OCI-M2 (cell line): ENCODE results near the gene SYT8.

Source experiments
- DNase-seq: peaks from one replicate; lab custom pipeline; 2025; ENCODE audit not compliant: unreplicated experiment; lab: John Stamatoyannopoulos, UW

SYT8 gene

DNA sequence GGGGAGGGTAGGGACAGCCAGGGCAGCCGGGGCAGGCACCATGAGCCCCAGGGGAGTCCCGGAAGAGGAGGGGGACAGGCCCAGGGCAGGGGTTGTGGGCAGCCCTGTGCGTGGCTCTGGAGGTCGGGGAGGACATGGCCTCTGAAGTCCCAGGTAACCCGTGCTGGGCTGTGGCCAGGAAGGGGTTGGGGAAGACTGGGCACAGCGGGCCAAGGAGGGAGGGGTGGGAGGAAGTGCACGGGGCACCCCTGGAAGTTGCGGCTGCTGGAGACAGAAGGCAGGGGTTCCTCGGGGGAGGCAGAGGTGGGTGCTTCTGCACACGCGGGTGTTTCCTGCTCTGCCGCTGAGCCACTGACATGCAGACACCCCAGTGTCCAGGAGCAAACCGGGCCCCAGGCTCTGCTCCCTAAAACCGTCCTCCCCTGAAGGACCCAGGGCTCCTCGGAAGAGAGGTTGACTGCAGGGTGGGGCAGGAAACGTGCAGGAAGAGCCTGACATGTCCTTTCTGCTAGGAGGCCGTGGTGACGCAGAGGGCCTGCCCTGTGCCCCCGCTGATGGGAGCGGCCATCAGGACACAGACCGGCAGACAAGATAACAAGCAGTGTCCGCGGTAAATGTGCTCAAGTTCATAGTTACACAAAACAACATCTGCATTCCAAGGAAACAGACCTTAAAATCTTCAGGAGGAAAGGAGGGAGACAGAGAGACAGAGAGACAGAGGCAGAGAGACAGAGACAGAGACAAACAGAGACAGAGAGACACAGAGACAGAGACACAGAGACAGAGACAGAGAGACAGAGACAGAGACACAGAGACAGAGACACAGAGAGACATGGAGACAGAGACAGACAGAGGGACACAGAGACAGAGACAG, 9.7 kb downstream of the SYT8 start:
- DNase-seq: no peak

DNA sequence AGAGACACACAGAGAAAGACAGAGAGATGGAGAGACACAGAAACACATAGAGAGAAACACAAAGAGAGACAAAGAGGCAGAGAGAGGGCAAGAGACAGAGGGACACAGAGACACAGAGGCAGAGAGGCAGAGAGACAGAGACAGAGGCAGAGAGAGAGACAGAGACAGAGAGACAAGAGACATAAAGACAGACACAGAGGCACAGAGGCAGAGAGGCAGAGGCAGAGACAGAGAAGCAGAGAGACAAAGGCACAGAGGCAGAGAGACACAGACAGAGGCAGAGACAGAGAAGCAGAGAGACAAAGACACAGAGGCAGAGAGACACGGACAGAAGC, 10.3 kb downstream of the SYT8 start:
- no peak for DNase-seq

DNA sequence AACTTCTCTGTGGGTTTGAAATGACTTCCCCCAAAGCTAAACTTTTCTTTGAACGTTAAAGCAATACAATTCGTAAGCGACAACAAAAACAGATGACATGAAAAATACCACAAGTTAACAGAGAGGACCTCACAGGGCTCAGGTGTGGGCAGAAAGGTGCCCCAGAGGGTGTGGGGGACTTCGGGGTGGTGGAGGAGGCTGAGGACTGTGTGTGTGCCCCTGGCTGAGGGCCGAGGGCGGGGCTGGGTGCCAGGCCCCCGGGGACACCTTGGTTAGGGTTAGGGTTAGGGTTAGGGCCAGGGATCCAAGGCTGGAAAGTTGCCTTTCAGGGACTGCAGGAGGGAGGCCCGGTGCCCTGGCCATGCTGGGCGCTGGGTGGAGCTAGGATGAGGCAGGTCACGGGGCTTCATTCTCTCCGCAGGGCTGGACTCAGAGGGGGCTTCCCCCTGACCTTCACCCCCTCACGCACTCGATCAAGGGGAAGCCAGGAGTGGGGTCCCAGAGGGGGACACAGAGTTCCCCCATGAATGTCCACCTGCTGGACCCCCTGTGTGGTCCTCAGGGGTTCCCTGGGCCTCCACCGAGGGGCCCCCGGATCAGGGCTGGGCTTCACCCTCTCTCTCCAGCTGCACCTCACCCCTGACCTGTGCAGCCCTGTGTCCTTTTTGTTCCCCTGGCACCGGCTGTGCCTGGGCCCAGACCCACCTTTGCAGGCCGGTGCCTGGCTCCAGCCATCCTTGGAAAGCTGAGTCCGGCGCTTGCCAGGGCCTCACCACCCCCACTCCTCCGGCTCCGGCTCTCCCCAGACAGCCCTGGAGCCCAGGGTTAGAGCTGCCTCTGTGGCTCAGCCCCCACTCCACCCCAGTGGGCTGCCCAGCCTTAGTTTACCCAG, 11.0 kb downstream of the SYT8 start:
- no peak for DNase-seq

DNA sequence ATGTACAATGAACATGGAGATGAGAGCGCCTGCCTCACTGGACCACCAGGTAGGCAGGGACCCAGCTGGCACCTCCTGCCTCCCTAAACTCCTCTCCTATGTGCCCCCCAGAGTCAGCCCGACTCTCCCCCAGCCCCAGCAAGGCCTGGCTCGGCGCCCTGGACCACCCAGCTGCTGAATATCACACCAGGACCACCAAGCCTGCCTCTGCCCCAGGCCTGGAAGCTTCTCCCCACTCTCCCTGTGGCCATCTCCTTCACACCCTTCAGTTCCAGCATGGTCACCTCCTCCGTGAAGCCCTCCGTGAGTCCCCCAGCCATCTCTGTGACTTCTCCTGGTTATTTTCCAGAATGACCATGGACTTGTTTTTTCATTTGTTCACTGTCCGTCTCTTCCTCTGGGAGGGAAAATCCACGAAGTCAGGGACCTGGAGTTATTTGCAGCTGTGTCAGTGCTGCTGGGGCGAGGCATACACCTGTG, 11.7 kb downstream of the SYT8 start:
- DNase-seq: no peak

DNA sequence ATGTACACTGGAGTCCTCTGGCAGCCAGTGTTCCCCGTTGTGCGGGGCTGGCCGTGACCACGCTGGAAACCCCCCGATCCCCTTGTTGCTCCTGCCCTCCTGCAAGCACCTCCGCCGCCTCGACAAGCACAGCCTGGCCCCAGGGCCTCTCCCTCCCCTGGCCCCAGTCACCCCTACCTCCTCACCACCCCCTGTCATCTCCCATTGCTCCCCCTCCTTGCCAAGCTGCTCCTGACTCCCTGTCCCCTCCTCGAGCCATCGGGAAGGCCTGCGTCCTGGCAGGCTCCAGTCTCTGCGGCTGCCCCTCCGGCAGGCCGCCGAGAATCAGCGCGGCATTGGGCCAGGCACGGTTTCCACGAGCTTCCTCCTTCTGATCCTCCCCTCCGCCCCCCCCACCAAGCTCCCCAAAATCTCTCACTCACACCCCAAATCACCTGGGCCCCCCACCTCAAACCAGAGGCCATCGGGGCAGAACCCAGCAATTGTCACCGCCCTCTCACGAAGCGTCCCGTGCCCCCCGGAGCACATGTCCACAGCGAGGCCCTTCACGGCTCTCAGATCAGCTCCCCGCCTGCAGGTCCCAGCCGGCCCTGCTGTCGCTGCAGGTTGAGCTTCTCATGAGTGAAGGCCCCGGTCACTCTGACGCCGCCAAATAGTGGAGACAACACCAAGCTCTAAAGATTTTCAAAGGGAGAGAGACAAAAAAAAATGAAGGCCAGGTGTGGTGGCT, 12.4 kb downstream of the SYT8 start:
- DNase-seq: no peak

DNA sequence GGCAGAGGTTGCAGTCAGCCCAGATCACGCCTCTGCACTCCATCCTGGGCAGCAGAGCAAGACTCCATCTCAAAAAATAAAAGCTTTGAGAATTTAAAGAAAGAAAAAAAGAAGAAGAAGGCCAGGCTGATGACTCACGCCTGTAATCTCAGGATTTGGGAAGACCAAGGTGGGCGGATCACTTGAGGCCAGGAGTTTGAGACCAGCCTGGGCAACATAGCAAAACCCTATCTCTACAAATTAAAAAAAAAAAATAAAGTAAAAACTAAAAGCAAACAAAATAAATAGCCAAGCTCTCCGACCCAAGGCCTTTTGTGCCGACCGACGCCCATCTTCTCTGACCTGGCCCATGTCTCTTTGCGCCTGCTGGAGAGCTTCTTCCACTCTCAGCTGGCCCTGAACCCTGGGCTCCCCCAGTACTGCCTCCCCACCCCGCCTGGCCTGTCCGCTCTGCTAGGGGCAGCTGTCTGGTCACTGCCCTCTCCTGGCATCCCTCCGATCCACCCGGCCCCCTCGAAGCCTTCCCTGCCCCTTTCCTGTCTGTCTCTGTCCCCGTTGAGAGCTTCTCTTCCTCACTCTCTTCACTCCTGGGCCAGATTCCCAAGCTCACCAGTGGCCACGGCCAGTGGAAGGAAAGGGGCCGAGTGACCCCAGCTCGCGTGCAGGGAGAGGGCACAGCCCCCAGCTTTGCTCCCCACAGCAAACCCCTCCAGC, 13.3 kb downstream of the SYT8 start:
- no peak for DNase-seq

DNA sequence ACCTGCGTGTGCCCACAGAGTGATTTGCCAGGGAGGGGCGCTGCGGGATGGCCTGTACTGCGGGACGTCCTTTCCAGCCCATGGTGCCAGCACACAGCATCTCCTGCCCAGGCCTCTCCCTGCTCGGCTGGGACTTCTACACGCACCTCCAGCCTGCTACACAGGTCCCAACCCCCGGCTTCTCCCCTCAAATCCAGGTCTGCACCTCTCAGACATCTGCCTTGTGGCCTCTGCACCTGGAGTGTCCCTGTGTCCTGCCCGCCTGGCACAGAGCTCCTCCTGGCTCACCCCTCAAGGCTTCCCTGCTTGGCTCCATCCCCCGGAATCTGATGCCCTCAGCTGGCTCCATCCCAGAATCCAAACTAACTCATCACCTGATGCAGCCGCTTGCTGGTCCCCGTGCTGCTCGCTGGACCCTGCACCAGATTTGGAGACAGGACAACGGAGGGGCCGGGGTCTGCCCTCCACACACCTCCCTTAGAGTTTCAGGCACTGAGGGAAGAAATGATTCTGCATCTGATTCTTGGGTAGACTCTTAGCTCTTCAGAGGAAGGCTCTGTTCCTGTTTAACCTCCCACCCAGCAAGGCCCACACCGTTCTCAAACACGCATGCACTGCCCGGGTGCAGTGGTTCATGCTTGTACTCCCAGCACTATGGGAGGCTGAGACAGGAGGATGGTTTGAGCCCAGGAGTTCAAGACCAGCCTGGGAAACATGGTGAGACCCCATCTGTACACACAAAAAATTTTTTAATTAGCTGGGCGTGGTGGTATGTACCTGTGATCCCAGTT, 14.0 kb downstream of the SYT8 start:
- DNase-seq: no peak

DNA sequence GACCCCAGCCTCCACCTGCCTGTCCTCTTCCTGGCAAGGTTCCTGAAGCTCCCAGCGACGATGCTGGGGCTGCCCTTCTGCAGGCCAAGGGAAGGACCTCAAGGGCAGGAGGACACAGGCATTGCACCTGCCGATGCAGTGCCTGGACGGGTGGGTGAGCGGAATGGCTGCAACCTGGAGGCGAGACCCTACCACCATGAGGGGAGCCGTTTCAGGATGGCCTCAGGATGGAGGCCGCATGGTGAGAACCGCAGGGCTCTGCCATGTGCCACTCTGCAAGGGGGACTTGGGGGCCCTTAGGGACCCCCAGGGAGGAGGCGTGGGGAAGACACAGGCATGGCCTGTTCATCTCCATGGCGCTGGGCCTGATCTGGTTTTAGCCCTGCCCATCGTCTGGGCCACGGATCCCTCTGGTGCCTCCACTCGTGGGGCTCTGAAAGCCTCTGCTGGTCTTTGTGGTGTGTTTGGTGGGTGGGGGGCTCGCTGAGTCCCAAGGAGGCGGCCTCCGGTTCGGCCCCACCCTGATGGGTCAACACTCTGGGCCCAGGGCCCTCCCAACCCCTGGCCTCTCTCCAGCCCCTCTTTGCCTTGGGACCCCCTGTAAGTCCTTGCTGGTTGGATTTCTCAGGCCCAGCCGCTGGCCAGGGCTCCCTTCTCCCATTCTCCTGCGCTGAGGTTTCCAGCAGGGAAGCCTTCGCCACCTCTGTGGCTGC, 16.8 kb downstream of the SYT8 start:
- DNase-seq: no peak

DNA sequence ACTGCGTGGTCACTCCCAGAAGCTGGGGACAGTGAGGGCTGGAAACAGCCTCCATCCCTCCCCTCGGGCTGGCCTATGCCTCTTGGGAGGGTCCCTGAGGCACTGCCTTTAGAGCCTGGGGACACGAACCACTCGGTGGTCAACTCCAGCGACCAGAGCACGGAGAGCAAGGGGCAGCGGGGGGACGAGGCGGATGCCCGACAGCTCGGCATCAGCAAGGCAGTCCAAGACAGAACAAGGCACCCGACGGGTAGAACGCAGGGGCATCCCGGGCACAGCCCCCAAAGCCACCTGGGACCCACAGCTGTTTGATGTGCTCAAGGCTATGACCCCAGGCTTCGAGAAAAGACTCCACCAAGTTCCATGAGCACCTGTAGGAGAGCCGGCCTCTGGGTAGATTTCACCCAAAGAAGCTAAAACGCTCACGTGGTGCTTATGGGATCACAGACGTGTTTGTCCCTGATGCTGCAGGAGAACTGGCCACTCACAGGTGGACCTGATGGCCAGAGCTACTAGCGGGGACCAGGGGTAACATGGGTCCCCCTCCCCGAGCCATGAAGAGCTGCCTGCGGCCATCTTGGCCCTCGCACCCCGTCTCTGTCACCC, 17.6 kb downstream of the SYT8 start:
- no peak for DNase-seq

DNA sequence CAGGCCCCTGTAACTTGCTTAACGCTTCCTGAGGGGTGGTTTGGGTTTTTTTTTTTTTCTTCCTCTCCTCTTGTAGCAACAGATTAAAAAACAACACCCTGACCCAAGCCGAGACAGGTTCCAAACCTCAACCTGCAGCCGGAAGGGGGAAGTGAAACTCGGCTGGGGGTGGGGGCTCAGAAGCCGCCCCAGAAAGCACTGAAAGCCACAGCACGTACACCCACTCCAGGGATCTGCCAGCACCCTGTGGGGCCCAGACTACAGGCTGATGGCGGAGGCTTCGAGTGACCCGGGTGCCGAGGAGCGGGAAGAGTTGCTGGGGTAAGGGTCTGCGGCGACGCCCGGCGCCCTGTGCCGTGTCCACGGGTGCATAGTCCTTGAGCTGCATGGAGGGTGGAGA, 18.1 kb downstream of the SYT8 start, which contains the start of gene LSP1:
LSP1 (plus strand) TSS at position 208 of the 400 bp plus-strand sequence; CDS start at position 269, 61 bp downstream.
- no peak for DNase-seq

DNA sequence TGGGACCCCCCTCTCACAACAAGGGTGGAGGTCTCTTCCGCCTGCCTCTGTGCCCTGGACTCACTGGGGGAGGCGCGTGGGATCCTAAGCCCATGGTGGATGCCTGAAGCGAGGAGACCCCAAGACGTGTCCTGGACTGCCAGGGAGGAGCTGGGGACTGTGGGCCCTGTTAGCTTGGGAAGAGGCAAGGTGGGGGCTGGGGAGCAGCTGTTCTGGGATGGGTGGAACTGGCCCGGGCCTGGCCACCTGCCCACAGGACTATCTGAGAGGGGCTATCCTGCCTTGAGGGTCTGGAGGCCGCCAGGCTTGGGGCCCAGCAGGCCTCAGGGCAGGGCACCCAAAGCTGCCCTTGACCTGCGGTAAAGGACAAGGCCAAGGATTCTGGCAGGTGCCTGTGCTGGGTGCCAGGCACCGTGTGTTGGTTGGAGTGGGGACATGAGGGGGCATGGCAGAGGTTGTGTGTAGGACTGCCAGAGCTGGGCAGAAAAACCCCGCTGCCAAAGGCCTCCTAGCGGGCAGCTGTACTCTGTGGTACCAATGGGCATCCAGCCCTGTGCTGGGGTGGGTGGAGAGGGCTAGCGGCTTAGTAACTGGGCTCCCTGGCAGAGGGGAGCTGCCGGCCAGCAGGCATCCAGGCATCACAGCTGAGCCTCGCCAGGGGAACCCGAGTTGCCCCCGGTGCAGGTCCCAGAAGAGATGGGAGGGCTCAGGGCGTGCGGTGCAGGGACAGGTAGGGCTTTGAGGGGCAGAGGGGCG, 18.8 kb downstream of the SYT8 start:
- DNase-seq: no peak

DNA sequence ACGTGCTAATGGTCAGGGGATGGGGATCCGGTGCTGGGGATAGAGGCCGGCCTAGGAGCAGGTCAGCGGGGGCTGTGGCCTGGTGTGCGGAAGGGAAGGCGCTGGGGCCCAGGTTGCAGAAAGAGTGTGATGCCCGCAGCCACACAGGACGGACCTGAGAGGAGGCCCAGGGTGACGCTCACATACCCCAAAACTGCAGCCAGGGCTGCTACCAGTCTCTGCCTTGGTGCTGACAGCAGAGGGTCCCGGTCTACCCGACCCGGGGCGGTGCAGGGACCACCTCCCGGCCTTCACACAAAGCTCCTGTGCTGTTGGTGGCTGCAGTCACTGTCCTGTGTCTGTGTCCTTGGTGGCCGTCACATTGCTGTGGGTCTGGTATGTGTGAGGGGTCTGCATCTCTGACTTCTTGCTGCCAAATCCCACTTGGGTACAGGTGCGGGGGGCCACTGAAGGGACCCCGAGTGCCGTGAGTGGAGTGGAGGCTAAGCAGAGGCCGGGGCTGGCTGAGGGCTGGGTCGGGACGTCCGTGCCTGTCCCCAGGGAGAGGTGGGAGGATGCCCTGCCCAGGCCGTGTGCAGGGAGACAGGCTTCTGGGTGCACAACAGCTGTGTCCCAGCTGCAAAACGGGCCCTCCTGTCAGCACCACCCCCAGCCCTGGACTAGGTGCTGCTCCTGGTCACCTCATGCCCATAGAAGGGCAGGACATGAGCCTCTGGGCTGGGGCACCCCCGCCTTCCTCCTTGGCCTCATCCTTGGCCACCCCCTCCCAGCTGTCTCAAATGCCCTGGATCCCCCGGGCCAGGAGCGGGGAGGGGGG, 19.6 kb downstream of the SYT8 start:
- no peak for DNase-seq

DNA sequence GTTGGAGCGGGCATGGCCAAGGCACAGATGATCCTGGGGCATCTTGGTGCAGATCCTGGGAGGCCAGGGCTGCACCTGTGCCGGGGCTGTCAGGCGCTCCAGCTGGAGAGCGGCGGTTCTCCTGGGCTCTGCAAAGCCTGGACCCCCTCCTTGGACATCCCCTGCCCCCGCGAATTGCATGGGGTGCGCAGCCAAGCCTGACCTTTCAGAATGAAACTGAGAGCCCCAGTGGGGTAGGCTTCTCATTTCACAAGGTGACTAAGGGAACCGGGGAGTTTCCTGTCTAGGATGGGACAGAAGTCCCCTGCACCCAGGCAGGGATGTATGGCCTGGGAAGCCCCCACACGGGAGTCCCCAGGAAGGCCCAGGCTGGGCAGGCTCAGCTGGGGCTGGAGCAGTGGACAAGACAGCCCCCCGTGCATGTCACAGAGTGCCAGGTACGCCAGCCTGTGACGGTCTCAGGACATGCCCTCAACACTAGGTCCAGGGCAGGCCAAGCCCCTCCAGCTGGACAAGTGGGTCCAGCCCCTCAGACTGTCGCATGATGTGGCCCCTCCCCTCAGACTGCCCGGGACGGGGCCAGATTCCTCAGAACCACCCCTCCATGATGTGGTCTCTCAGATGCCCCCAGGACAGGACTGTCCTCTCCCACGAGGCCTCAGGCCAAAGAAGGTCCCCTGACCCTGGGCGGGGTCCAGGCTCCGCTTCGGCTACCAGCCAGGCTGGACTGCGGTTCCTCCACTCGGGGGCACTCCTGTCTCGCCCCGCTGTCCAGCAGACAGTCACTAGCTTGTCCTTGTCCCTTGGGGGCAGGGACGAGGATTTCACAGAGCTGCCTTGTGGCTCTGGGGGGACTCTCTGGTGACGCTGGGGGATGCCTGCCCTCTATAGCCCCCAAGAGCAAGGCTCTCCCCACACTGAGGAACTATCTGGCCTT, 20.4 kb downstream of the SYT8 start:
- DNase-seq: no peak

DNA sequence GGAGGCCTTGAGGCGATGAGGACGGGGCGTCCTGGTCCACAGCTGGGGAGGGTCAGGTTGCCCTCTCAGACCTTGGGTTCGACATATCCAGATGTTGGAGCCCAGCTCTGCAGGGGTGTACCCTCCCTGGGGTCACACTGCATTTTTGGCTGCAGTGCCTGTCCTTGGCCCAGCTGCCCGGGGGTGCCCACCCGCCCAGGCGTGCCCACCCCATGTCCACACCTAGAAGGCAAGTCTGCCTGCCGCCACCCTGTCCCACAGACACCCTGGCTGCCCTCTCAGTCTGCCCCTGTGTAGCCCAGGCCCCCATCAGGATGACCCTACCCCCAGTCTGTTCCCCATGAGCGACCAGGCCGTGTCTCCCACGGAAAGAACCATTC, 21.1 kb downstream of the SYT8 start:
- no peak for DNase-seq

DNA sequence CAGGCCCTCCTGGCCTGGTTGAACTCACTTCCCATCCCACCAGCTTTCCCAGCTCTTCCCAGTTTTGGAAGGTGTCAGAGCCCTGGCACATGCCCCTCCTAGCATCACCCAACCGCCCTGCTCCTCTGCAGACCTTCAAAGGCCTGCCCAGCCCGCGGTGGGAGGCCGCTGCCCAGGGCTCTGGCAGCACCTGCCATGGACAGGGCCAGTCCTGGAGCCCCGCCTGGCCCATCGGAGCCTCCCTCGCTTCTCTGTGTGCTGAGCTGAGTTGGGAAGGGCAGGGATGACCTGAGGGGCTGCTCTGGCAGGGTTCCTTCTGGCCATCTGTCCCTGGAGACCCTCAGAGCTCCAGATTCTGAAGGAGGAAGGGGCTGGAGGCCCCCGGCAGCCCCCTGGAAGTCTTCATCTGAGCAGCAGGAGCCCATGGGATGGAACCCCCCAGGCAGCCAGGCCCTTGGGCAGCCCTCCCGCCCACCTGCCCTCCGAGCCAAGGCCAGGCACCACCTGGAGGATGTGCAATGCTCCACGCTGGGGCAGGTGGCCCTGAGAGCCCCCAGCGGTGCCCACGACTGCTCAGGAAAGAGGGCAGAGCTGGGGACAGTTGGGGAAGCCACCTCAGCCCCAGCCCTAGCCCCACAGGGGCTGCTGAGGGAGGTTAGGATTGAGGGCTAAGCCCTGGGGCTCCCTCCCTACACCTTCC, 21.7 kb downstream of the SYT8 start:
- DNase-seq: no peak

DNA sequence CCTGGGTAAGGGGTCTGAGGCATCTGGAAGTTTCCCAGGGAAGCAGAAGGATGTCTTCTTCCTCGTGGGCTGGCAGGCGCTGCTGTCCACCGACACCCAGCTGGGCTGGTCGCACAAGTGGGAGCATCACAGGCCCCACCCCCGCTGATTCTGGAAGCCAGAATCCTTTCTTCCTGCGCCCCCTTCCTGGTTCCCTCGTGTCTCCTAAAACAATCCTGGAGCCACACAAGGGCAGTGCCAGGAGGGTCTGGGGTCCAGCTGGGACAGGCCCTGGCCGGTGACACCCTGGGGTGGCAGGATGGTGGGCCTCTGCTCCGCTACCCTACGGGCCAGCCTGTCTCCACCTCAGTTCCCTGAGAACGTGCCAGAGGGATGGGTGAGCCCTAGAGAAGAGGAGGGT, 22.3 kb downstream of the SYT8 start:
- no peak for DNase-seq
